AG04450 (cell line): ENCODE data around the gene VPS9D1. TPM values are rescaled to one million over a fixed set of nuclear protein-coding genes. Genes with fewer than 3 reads are reported as not detected.

Source experiments
- CTCF ChIA-PET: fragments of 300-600, 350-600 bp; formaldehyde crosslinking; extraction: SDS; loops from one replicate; lab custom pipeline; 2022; ENCODE audit warnings: antibody characterized with exemption, inconsistent platforms; lab: Charles Lee
- POLR2A ChIA-PET: fragments of 350-600 bp; formaldehyde crosslinking; extraction: SDS; loops from one replicate; lab custom pipeline; 2021; ENCODE audit warnings: antibody characterized with exemption, inconsistent platforms; lab: Yijun Ruan, JAX
- DNase-seq: peaks from one replicate; pipeline ENCODE4 v3.0.0-alpha.2; 2011; ENCODE audit warnings: low read depth, low spot score
- H3K27ac ChIP-seq: one replicate; pipeline ENCODE4 v1.5.1; 2012; ENCODE audit warnings: low read depth, low read length, control low read depth
- H3K27me3 ChIP-seq: one replicate; pipeline ENCODE4 v1.6.0; 2012; ENCODE audit warnings: low read length; ENCODE audit not compliant: control insufficient read depth, insufficient read depth
- H3K4me3 ChIP-seq: 2 replicates; pipeline ENCODE4 v1.5.1; 2011; ENCODE audit warnings: mild to moderate bottlenecking, low read depth, low read length, control low read depth
- H3K9me3 ChIP-seq: 2 replicates; pipeline ENCODE4 v1.5.1; 2012; ENCODE audit warnings: low read length; ENCODE audit not compliant: control insufficient read depth, insufficient read depth
- polyA plus RNA-seq: library from polyadenylated mRNA; depleted of rRNA; stranded (reverse); fragments of >200 nt; gene quantifications from 2 replicates; pipeline ENCODE4 v1.2.3, GENCODE V29; 2011
- TF ChIP-seq, protein P1 (sequence below): IDR thresholded peaks from 2 replicates; pipeline ENCODE4 v1.5.1; 2011; ENCODE audit warnings: low read depth, low read length, control low read depth, inconsistent platforms

VPS9D1 gene
- polyA plus RNA-seq, 1 experiment: 8.6 TPM

DNA sequence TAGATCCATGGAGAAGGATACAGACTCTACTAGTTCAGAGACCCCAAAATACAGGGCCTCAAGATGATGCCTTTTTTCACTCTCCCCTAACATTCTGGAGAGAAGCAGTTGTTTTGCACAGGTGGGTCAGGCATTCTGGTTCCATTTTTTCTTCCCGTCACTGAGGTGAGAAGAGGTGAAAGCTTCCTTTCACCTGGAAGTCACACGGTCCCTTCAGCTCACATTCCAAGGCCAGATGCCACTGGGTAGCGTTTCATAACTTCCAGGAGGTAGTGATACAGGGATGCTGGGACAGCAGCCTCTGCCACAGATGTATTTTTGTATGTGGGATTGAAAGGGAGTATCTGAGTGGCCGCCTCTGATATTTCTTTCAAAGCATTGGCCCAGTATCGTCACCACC lies 32.3 kb downstream of the VPS9D1 start:
- DNase-seq: no peak
- peaks cover 21% of the 10 kb centered on the region for H3K9me3 ChIP-seq
- H3K27ac ChIP-seq: no peak overlapping the region
- H3K4me3 ChIP-seq: no peak overlapping the region
- no peaks in the 10 kb centered on the region for H3K27me3 ChIP-seq
- TF ChIP-seq, protein P1, sequence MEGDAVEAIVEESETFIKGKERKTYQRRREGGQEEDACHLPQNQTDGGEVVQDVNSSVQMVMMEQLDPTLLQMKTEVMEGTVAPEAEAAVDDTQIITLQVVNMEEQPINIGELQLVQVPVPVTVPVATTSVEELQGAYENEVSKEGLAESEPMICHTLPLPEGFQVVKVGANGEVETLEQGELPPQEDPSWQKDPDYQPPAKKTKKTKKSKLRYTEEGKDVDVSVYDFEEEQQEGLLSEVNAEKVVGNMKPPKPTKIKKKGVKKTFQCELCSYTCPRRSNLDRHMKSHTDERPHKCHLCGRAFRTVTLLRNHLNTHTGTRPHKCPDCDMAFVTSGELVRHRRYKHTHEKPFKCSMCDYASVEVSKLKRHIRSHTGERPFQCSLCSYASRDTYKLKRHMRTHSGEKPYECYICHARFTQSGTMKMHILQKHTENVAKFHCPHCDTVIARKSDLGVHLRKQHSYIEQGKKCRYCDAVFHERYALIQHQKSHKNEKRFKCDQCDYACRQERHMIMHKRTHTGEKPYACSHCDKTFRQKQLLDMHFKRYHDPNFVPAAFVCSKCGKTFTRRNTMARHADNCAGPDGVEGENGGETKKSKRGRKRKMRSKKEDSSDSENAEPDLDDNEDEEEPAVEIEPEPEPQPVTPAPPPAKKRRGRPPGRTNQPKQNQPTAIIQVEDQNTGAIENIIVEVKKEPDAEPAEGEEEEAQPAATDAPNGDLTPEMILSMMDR: no peak
- ChIA-PET CTCF (interaction anchor here (0.7 to 1.1 kb wide), 2 partner anchors 12 kb away, joined by 4 to 7 read pairs; no protein-coding TSS in a partner anchor), POLR2A (interaction anchor here (0.6 kb wide), 1 partner anchor 344 kb away, joined by 3 read pairs; no protein-coding TSS in a partner anchor)

DNA sequence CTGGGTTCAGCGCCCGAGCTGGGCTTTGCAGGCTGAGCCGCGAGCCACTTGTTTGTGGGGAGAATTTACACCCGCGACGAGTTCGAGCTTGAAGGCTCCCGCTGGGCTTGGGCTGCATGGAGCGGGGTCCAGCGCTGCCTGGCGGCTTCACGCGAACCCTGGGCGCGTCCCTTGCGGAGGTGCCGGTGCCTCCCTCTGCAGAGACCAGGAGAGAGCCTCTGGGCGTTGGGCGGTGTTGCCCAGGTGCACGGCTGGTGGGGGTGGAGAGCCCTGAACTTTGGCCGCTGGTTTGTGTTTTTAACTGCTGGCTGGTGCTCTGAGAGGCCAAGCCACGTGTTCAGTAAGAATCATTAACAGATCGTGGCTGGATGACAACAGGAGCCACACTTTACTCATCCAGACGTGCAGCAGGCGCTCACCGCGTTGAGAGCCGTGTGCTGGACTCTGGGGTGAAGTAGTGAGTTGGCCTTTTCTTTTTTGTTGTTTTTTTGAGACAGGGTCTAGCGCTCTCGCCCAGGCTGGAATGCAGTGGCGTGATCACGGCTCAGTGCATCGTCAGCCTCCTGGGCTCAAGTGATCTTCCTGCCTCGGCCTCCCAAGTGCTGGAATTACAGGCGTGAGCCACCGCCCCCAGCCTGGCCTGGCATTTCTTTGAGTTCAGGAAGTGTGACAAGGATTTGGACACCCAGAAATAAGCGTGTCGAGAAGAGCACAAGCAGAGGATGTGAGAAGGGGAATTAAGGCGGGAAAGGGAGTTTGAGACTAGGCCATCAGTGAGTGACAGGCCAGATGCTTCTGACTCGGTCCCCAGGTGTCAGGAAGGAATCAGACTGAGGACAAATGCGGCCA lies 33.4 kb downstream of the VPS9D1 start:
- Histone ChIP-seq H3K4me3 (peak overlapping the region; percentile 88), H3K27ac (peak overlapping the region; percentile 78), H3K9me3 (peaks cover 21% of the 10 kb centered on the region), H3K27me3 (no peaks in the 10 kb centered on the region)
- POLR2A ChIA-PET: interaction anchor here (1.0 to 1.5 kb wide), 4 partner anchors 11 to 52 kb away, joined by 3 to 19 read pairs (median 5); no protein-coding TSS in a partner anchor
- CTCF ChIA-PET: no interaction called here
- TF ChIP-seq, protein P1: no peak
- DNase-seq: no peak

DNA sequence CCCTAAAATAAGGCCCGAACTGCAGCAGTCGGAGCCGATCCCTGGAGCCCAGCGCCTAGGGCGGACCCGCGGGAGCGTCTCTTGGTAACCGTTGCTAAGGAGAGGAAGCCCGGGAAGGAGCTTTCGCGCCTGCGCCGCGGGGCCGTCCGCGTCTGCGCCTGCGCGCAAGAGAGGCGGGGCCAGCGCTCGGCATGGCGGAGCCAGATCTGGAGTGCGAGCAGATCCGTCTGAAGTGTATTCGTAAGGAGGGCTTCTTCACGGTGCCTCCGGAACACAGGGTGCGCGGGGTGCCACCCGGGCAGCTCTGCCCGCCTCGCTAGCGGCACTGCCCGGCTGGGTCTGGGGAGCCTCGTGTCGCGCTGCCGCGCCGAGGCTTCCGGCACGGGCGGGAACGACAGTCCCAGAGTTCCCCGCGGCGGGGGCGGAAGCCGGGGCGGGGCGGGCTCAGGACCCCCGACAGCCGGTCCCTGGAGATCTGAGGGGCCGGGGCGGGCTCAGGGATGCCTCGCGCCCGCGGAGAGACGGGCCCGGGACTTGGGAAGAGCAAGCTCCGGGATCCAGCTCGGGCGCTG lies 34.1 kb downstream of the VPS9D1 start, which contains the start of gene CDK10:
CDK10 (plus strand) TSS at position 170 of the 572 bp plus-strand sequence; CDS start at position 192, 22 bp downstream.
- no peaks in the 10 kb centered on the region for H3K27me3 ChIP-seq
- peak within 1 kb of the TSS; percentile 78 for H3K27ac ChIP-seq
- ChIA-PET POLR2A (interaction anchor here (0.6 to 1.5 kb wide), 6 partner anchors 12 to 53 kb away, joined by 3 to 19 read pairs (median 5); partner anchors contain the start of genes CHMP1A and SPATA33), CTCF (no interaction called here)
- DNase-seq: peak; percentile 57
- H3K4me3 ChIP-seq: peak within 1 kb of the TSS; percentile 88
- peaks cover 21% of the 10 kb centered on the region for H3K9me3 ChIP-seq
- TF ChIP-seq, protein P1: no peak

DNA sequence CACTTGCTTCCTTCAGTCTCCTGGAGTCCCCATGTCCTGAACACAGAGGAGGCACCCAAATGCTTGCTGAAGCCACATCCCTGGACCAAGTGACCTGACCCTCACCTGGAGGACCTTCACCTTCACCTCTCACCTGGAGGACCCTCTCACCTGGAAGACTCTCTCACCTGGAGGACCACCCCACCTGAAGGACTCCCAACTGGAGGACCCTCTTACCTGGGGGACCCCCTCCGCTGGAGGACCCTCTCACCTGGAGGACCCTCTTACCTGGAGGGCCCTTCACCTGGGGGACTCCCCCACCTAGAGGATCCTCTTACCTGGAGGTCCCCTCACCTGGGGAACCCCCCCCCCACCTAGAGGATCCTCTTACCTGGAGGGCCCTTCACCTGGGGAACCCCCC lies 34.8 kb downstream of the VPS9D1 start:
- DNase-seq: no peak
- Histone ChIP-seq H3K27me3 (no peaks in the 10 kb centered on the region), H3K4me3 (no peak overlapping the region), H3K9me3 (peaks cover 24% of the 10 kb centered on the region), H3K27ac (no peak overlapping the region)
- ChIA-PET POLR2A (interaction anchor here (0.6 to 1.5 kb wide), 5 partner anchors 12 to 54 kb away, joined by 3 to 19 read pairs (median 6); partner anchors contain the start of genes CHMP1A and SPATA33), CTCF (no interaction called here)
- TF ChIP-seq, protein P1: no peak
